Measurements from ENCODE around the gene MYH10. TPM values are rescaled to one million over a fixed set of nuclear protein-coding genes. Genes with fewer than 3 reads are reported as not detected.

MYH10 gene
- total and polyA plus RNA-seq, 9 of the 15 experiments (the other 6 are each of a cell fraction or from before 2014, with no cell fraction given): 16.3 to 95.3 (median 39.7) TPM

GRCh38 chr17:8426802-8427201 lies 203.7 kb downstream of the MYH10 start:
- no peaks in the 10 kb centered on the region for H3K9me1 ChIP-seq (ENCODE audit: control insufficient read depth, insufficient read depth, low read length)
- H2AFZ ChIP-seq (ENCODE audit: low read depth, low read length): 0 out of 2 replicates have a peak overlapping the region, but pooled peaks have one; percentile 51
- POLR2A ChIA-PET: no interaction called here
- no peaks in the 10 kb centered on the region for H3K79me2 ChIP-seq (ENCODE audit: control insufficient read depth, insufficient read depth, low read length)
- intact Hi-C loops (cut with micrococcal nuclease) (no loop called here), in situ Hi-C loops (cut with MboI) (no loop called here)
- no TSS peak for BruUV-seq (replicated peaks)
- CTCF ChIA-PET (ENCODE audit: low intra/inter-chr PET ratio): no interaction called here
- H3K9me3 ChIP-seq (replicated peaks; ENCODE audit: control insufficient read depth, insufficient read depth, low read depth, low read length): no peaks in the 10 kb centered on the region
- H3K27me3 ChIP-seq (ENCODE audit: control insufficient read depth in 2 of 2, insufficient read depth in 2 of 2, low read length in 2 of 2): no peaks in the 10 kb centered on the region
- H3K4me1 ChIP-seq (replicated peaks in 1 of 2; ENCODE audit: control insufficient read depth in 2 of 2, insufficient read depth in 2 of 2, low read length in 2 of 2): no peaks in the 10 kb centered on the region; a peak in 2 of 5 replicates
- no peak overlapping the region for H3K27ac ChIP-seq (ENCODE audit: extremely low read depth, low read depth, low read length)
- DNase-seq (ENCODE audit: extremely low read depth in 1 of 4, low spot score in 3 of 4): no peak
- no peak for ATAC-seq
- FAIRE-seq: no peak
- H3K36me3 ChIP-seq (ENCODE audit: control insufficient read depth, insufficient read depth, low read length): no peaks in the 10 kb centered on the region
- no peak overlapping the region for H3K4me3 ChIP-seq
- no peaks in the 10 kb centered on the region for H4K20me1 ChIP-seq (replicated peaks; ENCODE audit: control insufficient read depth, insufficient read depth, low read length)
- WGBS (ENCODE audit: insufficient coverage, low coverage, missing lambda C conversion rate): 75% methylated on average over 3 of the region's 3 CpGs
- H3K9ac ChIP-seq (ENCODE audit: insufficient read depth in 1 of 2, low read depth in 2 of 2, low read length in 2 of 2): no peak overlapping the region; a peak in 1 of 4 replicates
- TF ChIP-seq ZNF785 (CRISPR knock-in tag; IDR thresholded peaks at IDR 0.05): no peak
- no peak overlapping the region for H3K4me2 ChIP-seq (ENCODE audit: insufficient read depth, low read length)

- Histone ChIP-seq H3K9me1 (ENCODE audit: control insufficient read depth, insufficient read depth, low read length) (no peaks in the 10 kb centered on the region), H3K4me3 (no peak overlapping the region), H3K36me3 (ENCODE audit: control insufficient read depth, insufficient read depth, low read length) (no peaks in the 10 kb centered on the region), H3K4me2 (ENCODE audit: insufficient read depth, low read length) (no peak overlapping the region), H2AFZ (ENCODE audit: low read depth, low read length) (no peak overlapping the region), H3K9ac (ENCODE audit: insufficient read depth in 1 of 2, low read depth in 2 of 2, low read length in 2 of 2) (no peak overlapping the region), H3K4me1 (replicated peaks in 1 of 2; ENCODE audit: control insufficient read depth in 2 of 2, insufficient read depth in 2 of 2, low read length in 2 of 2) (peaks cover 0 to 6% of the 10 kb centered on the region in 2 experiments; a peak in 2 of 5 replicates), H4K20me1 (replicated peaks; ENCODE audit: control insufficient read depth, insufficient read depth, low read length) (no peaks in the 10 kb centered on the region), H3K27me3 (ENCODE audit: control insufficient read depth in 2 of 2, insufficient read depth in 2 of 2, low read length in 2 of 2) (no peaks in the 10 kb centered on the region), H3K9me3 (replicated peaks; ENCODE audit: control insufficient read depth, insufficient read depth, low read depth, low read length) (no peaks in the 10 kb centered on the region), H3K27ac (ENCODE audit: extremely low read depth, low read depth, low read length) (no peak overlapping the region), H3K79me2 (ENCODE audit: control insufficient read depth, insufficient read depth, low read length) (no peaks in the 10 kb centered on the region)
- WGBS (ENCODE audit: insufficient coverage, low coverage, missing lambda C conversion rate): 49% methylated on average over 6 of the region's 6 CpGs
- CTCF ChIA-PET (ENCODE audit: low intra/inter-chr PET ratio): no interaction called here
- POLR2A ChIA-PET: interaction anchor here (0.7 kb wide), 1 partner anchor 80 kb away, joined by 4 read pairs; no protein-coding TSS in a partner anchor
- in situ Hi-C loops (cut with MboI): no loop called here
- BruUV-seq (replicated peaks): no TSS peak
- DNase-seq (ENCODE audit: extremely low read depth in 1 of 4, low spot score in 3 of 4) (no peak), ATAC-seq (no peak), FAIRE-seq (no peak)
- intact Hi-C loops (cut with micrococcal nuclease): no loop called here
- TF ChIP-seq ZNF121 (CRISPR knock-in tag; conservative IDR thresholded peaks at IDR 0.05) (no peak), THAP12 (CRISPR knock-in tag; IDR thresholded peaks at IDR 0.05) (no peak), MITF (IDR thresholded peaks at IDR 0.05) (no peak), PTRF (tag; IDR thresholded peaks at IDR 0.05) (no peak), ZNF512 (tag; IDR thresholded peaks at IDR 0.05) (no peak), ZNF764 (CRISPR knock-in tag; IDR thresholded peaks at IDR 0.05; ENCODE audit: low read depth) (no peak), BRF2 (IDR thresholded peaks at IDR 0.05; ENCODE audit: borderline replicate concordance, insufficient read depth, insufficient read length) (no peak)
Observed at GRCh38 chr17:8426094-8426720, 204.3 kb downstream of the MYH10 start.

Data from K562 (cell line).